DOHH2 (cell line): ENCODE results near the gene SH3RF3.

Source experiments
- CTCF ChIP-seq: fragments of 200-600 bp; sonication (generic); IDR thresholded peaks from one replicate; pipeline ENCODE4 v1.5.1; 2014; ENCODE audit warnings: antibody characterized with exemption, mild to moderate bottlenecking, low read depth, low read length; ENCODE audit not compliant: poor library complexity, severe bottlenecking
- EZH2phosphoT487 ChIP-seq: fragments of 200-600 bp; sonication (generic); IDR thresholded peaks from 2 replicates; pipeline ENCODE4 v1.6.1; 2017; ENCODE audit warnings: borderline replicate concordance, mild to moderate bottlenecking, antibody characterized with exemption, low read length, moderate library complexity, mixed read lengths

DNA sequence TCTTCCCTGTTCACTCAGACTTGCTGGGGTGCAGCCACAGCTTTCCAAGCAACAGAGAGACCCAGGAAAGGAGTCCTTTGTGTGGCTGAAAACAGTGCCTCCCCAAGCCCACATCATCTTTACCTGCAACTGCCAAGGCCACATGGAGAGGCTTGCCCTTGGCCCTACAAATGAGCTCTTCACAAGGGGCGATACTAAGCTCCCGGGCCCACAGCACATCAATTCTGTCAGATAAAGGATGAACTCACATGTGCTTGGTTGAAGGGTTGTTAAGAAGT is 42.3 kb upstream of the SH3RF3 start:
- no peak for TF ChIP-seq CTCF
- TF ChIP-seq EZH2phosphoT487 = no peak
